GM19324 (cell line): Measurements from ENCODE around the gene SF3B6.
A peak's percentile ranks its signal among the peaks of the same experiment; 100 is the strongest.
"Not testable (repeated sequence)": the region's sequence is repeated elsewhere in the genome, so short reads cannot be mapped to it uniquely, and the experiment has no call there.

ENCODE experiments used
- ATAC-seq: cut with Tn5 transposase; IDR thresholded peaks from one replicate; pipeline ENCODE4 v1.9.1; 2021; ENCODE audit warnings: mild to moderate bottlenecking, moderate library complexity; ENCODE audit not compliant: unreplicated experiment, low FRiP score

Gene SF3B6

DNA sequence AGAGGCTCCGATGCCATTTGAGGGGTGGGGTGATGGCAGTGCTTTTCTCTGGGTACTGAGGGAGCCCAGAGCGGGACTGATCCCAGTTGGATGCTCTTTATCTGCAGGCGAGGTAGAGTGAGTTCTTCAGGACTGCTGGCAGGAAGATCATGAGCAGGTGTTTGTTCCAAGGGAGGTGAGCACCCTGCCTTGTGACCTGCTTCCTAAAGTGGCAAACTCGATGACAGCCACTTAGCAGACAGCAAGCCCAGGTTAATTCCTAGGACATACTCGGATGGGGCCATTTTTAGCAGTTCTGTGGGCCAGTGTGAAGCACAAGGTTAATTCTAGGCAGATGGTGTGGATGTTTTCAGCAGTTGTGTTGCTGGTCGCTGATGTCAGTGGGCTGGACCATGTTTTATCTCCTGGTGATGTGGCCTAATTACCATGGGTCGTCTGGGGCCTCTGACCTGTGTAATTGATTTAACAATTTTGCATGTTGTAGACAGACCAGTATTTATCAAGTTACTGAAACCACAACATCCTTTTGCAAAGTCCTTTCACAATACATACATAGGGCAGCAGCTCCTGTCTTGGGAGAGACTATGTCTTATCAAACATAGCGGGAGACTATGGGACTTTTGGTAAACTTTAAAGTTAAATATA is 21.6 kb downstream of the SF3B6 start:
- no peak for ATAC-seq

DNA sequence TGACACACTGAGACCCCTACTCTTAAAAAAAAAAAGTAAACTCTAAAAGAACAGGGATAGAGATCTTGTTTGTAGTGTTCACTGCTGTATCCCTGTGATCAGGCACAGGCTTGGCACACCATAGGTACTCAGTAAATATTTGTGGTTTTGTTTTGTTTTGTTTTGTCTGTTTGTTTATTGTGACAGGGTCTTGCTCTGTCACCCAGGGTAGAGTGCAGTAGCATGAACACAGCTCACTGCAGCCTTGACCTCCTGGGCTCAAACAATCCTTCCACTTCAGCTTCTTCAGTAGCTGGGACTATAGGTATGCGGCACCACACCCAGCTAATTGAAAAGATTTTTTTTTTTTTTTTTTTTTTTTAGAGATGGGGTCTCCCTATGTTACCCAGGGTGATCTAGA is 23.2 kb downstream of the SF3B6 start:
- no peak for ATAC-seq

DNA sequence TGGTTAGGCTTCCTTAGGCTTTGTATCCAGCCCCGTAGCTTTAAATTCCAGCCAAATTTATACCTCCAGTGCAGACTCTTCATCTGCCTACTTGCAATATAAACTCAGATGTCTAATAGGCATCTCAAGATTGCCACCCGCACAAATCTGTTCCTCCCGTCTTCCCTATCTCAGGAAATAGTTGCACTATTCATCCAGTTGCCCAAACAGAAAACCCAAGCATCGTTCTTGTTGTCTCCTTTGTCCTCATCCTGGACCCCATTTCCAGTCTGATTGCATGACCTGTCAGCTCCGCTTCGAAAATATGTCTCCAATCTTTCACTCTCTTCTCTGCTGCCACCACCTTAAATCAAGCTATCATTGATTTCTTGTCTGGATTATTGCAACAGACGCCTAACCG is 24.3 kb downstream of the SF3B6 start:
- ATAC-seq: no peak

DNA sequence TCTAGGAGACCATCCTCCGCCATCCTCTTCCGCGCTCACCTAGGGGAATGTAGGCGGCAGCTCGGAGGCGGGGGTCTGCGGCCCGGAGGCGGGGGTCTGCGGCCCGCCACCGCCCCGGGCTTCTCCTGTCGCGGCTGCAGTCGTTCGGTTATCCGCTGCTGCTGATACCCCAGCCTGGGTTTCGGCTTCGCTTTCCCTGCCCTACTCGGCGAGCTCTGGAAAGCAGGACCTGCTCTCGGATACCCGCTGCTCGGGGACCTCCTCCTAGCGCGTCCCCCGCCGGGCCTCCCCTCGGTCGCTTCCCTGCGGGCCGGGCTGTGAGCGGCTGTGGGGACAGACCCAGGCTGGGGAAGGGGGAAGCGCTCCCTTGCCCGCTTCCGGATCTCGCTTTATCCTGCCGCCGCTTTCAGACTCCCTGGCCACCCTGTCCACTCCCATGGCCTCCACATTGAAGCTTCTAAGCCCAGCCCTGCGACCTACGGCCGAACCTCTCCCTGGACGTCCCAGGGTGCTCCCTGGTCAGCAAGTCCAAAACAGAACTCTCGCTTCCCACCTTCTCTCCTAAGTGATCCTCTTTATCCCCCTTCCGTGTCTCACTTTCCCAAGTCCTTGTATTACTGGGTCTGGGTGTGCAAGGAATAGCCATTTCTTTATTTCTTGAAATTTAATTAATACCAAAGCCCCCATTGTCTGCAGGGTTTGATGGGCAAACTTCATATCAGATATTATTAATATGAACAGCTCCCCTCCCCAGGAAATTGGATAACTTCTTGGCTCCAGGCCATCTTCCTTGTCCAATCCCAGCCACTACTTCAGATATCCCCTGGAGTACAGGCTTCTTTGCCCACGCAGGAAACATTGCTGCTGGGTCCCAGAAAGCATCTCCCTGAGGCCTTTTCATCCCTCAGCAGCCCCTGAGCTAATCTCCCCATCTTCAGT is 25.8 kb downstream of the SF3B6 start:
- ATAC-seq: no peak

DNA sequence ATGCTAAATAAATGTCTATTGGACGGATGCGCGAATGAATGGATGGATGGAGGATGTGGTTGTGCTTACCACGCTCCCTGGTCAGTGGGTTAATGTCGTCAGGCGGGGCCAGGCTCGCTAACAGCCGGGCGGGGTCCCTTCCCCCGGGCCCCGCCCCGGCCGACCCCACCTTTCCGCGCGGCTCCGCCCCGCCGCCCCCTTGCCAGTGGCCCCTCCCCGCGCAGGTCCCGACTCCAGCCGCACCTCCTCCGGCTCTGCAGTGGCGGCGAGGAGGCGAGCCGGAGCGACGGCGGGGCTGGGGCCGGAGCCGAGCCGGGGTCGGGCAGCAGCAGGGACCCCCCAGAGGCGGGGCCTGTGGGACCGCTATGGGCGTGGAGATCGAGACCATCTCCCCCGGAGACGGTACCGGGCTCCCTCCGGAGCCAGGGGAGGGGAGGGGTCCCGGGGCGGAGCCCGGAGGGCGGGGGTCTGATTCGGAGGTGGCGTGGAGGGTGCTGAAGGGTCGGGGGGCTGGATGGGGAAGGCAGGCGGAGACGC is 26.6 kb downstream of the SF3B6 start, which contains the start of gene FKBP1B:
Gene FKBP1B (plus strand): TSS at position 257 of the 537 bp plus-strand sequence. CDS start 109 bp downstream, at position 366.
- ATAC-seq: no peak

DNA sequence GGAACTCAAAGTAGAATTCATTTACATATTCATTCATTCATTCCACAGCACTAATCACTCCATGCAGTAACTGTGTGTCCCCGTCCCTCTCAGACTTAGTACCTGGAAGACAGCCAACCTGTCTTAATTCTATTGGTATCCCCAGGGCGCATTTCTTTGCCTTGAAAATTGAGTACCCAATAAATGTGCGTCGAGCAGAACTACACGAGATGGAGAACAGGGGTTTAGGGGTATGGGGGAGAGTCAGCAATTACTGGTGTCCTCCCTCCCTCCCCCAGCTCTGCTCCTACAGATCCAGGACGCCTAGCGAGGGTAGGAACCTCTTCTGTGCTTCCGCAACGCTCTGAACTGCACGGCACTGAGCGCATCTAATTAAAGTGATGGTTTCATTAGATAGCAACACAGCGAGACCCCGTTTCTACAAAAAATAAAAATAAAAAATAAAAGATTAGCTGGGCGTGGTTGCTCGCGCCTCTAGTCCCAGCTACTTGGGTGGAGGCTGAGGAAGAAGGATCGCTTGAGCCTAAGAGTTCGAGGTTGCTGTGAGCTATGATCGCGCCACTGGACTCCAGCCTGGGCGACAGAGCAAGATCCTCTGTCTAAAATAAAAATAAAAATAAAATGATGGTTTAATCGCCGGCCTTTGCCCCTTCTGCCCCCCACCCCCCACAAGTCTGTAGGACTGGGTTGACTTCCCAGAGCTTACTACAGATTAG is 27.2 kb downstream of the SF3B6 start:
- no peak for ATAC-seq

DNA sequence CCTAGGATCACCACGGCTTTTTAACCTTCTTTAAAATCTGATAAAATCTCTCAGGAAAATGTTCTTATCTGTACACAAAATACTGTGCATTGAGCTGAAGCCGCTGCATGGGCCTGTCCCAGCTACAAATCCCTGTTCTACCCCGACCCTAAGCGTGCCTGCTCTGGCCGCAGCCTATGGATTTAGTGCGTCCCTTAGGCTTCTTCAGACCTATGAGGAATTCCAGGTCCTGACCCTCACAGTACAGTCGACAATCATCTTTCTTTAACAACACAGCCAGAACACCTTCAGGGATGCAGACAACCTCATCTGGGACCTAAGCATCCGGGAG is 28.5 kb downstream of the SF3B6 start:
- ATAC-seq: no peak

DNA sequence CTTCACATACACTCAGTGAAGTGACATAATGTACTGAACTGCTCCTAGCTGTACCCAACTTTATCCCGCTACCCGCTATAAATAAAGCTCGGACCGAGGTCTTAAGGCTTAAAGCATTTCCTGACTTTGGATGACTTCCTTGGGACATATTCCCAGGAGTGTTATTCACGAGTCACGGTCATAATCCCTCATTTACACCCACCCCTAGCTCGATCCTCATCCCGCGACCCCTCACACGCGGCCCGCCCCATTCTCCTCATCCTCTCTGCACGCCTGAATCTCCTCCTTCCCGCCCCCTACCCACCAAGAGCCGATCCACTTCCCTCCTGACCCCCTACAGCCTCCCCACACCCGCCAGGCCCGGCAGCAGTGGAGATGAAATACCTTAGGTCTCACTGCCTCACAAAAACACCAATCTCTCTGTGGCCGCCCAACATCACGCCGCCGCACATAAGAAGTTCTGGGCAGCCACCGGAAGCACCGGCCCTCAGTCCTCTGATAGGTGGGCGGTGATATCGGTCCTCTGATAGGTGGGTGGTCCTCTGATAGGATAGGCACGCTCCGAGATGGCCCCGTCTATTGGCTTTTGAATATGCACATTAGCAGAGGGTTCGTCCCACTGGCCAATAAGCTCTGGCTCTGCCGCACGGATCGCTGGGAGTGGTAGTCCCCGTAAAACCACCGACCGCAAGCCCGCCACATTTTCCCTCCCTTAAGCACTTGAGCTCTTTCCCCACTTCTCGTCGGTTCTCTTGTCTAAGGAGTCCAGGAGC is 29.0 kb downstream of the SF3B6 start, which contains the start of gene WDCP:
Gene WDCP (minus strand): TSS at position 462 of the 773 bp plus-strand sequence. CDS start 7,897 bp downstream, outside the sequence.
- ATAC-seq: peak; percentile 99

DNA sequence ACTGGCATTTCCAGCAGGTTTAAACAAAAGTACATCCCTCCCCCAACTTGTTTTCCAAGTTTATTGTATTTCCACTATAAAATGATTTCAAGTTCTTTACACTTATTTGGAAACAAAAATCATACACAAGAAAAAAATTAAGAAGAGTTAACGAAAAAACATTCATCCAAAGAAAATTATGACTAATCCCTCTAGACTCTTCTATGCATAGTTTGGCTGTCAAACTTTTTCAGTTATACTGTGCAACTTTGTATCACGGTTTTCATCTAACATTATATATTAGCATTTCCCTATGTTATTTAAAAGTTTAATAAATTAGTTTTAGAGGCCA is 29.6 kb downstream of the SF3B6 start:
- no peak for ATAC-seq

DNA sequence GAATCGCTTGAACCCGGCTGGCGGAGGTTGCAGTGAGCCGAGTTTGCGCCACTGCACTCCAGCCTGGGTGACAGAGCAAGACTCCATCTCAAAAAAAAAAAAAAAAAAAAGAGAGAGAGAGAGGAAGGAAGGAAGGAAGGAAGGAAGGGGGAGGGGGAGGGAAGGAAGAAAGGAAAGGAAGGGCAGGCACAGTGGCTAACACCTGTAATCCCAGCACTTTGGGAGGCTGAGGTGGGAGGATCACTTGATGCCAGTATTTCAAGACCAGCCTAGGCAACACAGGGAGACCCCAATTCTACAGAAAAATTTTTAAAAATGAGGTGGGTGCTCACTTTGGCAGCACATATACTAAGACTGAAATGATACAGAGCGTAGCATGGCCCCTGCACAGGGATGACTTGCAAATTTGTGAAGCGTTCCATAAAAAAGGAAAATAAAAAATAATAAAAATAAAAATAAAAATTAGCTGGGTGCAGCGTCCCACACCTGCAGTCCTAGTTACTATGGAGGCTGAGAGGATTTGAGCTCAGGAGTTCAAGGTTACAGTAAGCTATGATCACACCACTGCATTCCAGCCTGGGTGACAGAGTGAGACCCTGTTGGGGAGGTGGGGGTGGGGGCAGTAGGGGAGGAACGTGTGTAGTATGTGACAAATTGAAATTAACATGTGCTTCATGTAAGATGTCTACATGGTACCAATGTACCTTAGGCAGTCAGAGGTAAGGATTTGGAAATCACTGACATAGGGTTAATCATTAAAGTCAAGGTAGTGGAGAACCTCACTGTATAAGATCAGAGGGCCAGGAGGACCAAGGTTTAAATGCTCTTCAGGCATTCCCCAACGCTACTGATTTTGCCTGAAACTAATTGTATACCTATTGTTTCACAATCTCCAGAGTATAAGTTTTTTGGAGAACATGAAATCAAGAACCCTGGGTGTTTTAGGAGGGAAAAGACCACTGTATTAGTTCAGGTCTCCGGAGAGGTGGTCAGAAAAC is 30.3 kb downstream of the SF3B6 start:
- ATAC-seq: no peak

DNA sequence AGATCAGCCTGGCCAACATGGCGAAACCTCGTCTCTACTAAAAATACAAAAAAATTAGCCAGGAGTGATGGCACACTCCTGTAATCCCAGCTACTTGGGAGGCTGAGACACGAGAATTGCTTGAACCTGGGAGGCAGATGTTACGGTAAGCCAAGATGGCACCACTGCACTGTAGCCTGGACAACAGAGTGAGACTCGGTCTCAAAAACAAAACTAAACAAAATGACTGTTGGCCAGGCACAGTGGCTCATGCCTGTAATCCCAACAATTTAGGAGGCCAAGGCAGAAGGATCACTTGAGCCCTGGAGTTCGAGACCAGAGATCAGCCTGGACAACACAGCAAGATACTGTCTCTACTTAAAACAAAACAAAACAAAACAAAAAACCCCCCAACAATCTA is 33.0 kb downstream of the SF3B6 start:
- not testable (repeated sequence) for ATAC-seq

DNA sequence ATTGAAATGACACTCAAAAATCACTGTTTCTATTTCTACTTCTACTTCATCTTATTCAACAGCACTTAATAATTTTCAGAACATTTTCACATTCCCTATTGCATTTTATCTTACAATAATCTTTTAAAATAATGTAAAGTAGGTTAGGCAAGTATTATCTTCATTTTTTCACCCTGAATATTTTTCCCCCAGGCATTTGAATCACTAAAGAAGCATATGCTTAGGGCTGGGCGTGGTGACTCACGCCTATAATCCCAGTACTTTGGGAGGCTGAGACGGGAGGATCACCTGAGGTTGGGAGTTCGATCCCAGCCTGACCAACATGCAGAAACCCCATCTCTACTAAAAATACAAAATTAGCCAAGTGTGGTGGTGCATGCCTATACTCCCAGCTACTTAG is 35.6 kb downstream of the SF3B6 start:
- no peak for ATAC-seq

DNA sequence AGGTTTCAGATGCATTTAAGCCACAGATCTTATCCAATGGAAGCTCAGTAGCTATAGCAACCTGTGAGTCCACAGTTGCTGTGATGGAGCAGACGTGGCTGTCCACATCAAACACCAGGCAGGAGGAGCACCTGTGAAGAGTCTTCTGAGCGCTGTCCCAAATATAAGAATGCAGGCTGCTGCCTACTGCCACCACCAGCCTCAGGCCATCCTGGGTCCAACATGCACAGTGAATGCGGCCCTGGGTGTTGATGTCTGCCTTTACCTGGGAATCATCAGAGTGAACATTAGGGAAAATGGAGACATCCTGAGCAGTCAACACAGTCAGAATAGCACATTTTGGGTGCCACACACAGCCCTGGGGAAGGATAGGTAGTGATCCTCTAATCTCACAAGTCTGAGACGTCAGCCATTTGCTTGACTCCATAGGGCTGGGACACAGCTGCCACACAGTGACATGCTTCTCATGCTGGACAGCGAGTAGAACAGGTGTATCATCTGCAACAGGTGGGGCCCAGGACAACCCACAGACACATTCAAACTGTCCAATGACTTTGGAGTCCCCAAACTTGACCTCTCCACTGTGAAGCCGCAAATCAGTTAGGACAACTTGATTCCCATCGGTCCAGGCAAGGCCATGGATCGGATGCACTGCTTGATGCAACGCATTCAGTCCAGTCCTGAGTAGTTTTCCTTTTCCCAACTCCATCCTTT is 37.2 kb downstream of the SF3B6 start:
- no peak for ATAC-seq

DNA sequence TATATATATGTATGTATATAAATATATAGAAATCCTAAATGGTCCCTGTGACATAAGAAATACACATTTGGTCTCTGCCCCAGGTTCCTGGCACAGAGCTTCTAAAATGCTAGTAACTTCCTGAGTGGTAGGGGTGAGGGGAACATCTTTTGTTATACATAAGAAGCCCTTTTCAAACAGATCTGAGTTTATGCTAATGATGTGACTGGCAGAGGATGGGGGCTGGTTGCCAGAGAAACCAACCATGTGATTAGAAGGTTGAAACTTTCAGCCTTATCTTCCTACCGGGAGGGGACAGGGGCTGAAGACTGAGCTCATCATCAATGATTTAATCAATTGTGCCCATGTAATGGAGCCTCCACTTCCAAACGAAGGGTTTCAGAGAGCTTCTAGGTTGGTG is 49.9 kb downstream of the SF3B6 start:
- ATAC-seq: no peak

DNA sequence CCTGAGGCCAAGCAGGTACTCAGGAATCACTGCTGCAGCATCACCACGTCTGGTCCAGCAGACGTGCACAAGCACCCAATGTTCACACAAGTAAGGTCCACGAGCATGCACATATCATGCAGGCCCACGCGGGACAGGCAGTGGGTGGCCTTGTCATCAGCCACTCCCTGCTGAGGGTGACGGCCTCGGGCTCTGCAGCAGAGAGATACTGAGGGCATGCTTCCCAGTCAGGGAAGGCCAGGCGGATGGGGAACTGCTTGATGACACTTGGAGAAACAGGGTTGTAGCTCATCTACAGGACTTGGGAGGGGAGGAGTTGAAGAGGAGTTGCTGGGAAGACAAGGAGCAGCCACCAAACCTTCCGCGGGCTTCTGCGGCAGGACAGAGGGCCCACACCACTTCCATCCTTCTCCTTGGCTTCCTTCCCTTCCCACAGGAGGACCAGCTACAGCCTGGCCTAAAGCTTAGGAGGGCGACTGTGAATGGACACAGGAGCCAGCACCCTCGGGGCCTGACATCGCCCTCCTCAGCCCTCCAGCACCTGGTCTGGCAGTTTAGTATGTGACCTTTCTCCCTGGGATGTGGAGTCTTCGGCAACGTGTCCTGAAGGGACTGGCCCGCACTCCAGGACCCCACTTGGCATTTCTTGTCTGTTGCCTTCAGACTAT is 51.0 kb downstream of the SF3B6 start:
- ATAC-seq: no peak

DNA sequence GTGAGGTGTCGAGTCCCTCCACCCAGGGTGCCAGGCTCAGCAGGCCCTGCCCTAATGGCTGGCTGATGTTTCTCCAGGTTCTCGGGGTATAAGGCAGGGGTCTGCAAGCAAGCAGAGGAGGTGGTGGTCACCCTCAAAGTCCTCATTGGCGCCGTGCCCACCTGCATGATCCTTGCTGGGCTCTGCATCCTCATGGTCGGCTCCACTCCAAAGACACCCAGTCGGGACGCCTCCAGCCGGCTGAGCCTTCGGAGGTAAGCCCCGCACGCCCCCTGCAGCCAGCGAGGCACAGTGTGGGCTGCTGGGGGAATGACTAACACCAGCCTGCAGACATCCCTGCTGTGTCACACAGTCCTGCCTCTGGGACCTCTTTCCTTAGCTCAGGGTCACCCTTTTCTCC is 52.1 kb downstream of the SF3B6 start:
- ATAC-seq: no peak

DNA sequence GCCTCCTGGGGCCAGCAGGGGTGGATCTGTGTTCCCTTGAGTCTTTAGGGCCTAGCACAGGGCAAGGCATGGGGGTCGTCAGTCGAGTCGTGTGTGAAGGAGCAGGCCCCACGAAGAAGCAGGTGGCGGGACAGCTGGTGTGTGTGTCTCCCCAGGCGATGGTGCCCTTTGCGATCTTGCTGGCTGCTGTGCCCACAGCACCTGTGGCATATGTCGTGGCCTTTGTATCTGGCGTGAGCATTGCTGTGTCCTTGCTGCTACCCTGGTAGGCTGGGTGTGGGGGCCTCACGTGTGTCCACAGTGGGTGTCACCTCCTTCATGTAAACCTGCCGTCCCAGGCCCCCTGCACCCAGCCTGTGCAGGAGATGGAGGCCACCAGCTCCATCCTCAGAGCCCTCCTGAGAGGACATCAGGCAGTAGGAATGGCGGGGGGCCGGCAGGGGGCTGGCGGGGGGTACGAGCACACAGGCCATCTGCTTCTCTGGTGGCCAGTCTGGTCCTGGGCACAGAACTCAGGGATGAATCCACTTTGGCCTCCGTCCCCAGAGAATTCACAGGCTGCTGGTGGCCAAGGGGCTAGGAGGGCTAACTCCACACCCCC is 53.1 kb downstream of the SF3B6 start:
- ATAC-seq: no peak
